GM12864 (cell line): ENCODE measurements around the gene ACTN4.
A peak's percentile ranks its signal among the peaks of the same experiment; 100 is the strongest.

Experiments
- DNase-seq: peaks from one replicate; pipeline ENCODE4 v3.0.0-alpha.2; 2011; ENCODE audit warnings: low read depth
- H3K4me3 ChIP-seq: 2 replicates; pipeline ENCODE4 v1.5.1; 2011; ENCODE audit warnings: mild to moderate bottlenecking, low read depth, low read length, control low read depth
- TF ChIP-seq, protein P1 (sequence below): IDR thresholded peaks from 2 replicates; pipeline ENCODE4 v1.5.1; 2011; ENCODE audit warnings: low read depth, mild to moderate bottlenecking, moderate library complexity, low read length, control low read depth, inconsistent platforms; ENCODE audit errors: missing control alignments

The ACTN4 gene

DNA sequence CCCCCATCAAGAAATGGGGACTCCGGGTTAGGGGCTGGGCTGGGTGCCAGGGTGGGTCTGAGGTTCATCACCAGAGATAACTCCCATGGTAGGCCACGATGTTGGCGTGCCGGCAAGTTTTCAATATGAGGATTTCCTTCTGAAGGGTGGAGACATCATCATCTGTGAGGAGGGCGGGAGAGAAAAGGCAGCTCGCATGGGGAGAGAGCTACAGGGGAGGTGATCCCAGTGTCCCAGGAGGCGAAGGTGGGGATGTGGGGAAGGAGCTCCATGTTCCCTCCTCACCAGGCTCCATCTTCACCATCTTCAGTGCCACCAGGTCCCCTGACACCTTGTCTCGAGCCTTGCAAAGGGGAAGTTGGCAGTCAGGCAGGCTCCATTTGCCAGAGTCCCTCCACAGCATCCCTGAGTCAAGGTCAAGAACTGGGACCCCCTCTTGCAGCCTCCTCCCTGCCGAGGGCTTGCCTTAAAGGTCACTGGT, 30.1 kb upstream of the ACTN4 start:
- TF ChIP-seq, protein P1, sequence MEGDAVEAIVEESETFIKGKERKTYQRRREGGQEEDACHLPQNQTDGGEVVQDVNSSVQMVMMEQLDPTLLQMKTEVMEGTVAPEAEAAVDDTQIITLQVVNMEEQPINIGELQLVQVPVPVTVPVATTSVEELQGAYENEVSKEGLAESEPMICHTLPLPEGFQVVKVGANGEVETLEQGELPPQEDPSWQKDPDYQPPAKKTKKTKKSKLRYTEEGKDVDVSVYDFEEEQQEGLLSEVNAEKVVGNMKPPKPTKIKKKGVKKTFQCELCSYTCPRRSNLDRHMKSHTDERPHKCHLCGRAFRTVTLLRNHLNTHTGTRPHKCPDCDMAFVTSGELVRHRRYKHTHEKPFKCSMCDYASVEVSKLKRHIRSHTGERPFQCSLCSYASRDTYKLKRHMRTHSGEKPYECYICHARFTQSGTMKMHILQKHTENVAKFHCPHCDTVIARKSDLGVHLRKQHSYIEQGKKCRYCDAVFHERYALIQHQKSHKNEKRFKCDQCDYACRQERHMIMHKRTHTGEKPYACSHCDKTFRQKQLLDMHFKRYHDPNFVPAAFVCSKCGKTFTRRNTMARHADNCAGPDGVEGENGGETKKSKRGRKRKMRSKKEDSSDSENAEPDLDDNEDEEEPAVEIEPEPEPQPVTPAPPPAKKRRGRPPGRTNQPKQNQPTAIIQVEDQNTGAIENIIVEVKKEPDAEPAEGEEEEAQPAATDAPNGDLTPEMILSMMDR = no peak
- peak overlapping the region; percentile 85 for H3K4me3 ChIP-seq
- DNase-seq = no peak

DNA sequence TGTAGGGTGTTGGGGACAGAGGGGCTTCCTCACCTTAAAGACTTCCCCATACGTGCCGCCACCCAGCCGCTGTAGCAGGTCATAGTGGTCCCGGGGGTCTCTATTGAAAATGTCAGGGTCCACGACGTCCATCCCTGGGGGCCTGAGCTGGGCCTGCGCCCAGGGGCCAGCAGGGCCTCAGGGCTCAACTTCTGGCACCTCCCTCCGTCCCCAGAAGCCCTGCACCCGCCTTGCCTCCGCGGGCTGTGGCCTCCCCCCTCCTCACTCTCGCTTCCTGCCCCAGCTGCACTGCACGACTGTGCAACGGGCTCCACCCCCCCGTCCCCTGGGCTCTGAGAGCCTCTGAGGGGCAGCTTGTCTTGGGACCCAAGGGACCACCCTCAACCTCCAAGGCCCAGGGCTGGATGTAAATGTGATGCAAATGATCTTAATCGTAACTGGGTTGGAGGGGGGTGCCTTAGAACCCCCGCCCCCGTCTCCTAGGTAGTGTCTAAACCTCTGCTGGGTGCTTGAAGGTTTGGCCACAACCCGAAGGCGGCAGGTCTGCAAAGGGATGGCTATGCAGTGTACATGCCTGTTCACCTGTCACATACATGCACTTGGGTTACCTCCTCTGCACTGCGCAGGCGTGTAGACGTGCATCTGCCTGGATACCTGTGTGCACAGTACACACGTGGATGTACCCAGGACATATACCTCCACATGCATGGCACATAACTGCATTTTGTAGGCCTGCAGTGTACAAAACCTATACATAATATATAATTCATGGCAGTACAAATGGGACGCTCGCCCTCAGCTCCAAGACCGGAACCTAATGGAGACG, 29.5 kb upstream of the ACTN4 start, which contains the start of gene MAP4K1:
Gene MAP4K1, minus strand, starts transcription at position 190 of the 826 bp plus-strand sequence. Its CDS starts 58 bp downstream, at position 132.
- DNase-seq = peak; percentile 86

DNA sequence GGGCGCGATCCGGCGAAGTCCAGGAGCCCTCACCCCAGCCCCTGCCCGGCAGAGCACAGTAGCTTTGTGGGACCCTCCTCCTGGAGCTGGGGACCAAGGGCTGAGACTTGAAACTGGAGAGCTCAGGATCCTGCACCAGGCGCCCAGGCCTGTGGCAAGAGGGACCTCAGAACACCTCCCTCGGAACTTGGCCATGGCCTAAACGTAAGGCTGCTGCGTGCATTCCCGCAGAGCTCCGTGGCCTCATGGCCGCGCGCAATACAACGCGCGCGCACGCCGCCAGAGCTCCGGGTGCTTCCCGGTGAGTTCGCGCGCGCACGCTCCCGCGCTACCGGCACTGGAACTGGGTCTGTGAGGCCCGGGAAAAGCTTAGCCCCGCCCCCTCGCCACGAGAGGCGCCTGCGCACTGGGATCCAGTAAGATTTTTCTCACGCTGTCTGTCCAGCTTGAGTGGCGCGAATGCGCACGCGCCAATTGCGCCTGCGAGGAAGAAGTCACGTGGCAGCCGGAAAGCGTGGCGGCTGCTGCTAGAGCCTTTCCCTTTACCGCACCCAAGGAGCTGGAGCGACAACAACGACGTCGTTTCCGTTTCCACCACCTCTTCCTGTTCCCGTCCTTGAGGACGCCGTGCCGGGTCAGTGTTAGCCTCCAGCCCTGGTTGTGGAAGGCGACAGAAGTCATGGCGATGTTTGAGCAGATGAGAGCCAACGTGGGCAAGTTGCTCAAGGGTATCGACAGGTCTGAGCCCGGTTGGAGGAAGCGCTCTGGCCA, 28.7 kb upstream of the ACTN4 start, which contains the start of gene EIF3K:
Gene EIF3K, plus strand, starts transcription at position 599 of the 771 bp plus-strand sequence. Its CDS starts 81 bp downstream, at position 680.
- peak; percentile 97 for DNase-seq
- TF ChIP-seq, protein P1 = no peak
- H3K4me3 ChIP-seq = peak within 1 kb of the TSS; percentile 85

More for the DNA sequence above, 29.5 kb upstream of the ACTN4 start, which contains the start of gene MAP4K1:
- H3K4me3 ChIP-seq = peak within 1 kb of the TSS; percentile 85
- TF ChIP-seq, protein P1 = no peak

DNA sequence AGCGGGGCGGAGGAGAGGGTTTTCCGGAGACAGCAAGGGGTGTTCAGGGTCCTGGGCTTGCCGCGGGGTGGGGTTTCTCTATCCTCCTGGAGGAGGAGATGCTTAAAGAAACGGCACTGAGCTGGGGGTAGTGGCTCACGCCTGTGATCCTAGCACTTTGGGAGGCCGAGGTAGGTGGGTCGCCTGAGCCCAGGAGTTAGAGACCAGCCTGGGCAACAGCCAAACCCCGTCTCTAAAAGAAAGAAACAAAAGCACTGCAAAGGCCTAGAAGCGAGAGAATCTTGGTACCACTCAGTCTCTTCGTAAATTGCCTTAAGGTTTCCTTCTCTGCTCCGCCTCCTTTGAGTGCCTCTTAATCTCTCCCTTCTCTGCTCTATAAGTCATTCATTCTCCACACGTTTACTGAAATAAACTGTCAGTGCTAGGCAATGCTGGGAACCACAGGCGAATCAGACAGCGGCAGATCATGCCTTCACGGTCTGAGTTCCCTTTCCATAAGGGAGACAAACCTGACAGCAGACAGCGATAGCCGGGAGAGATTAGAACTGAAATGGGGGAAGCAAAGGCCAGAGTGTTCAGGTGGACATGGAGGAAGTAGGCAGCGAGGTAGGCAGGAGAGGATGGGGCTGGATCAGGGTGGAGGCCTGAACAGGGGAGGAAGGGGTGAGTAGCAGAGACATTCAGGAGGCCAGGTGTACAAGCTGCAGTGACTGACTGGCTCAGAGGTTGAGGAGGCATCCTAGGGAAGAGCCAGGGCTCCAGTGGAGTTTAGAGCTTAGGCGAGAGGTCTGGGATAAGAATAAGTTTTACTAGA, 27.9 kb upstream of the ACTN4 start:
- TF ChIP-seq, protein P1 = no peak
- no peak for DNase-seq
- H3K4me3 ChIP-seq = peak overlapping the region; percentile 85

- TF ChIP-seq, protein P1 = no peak
- DNase-seq = no peak
- no peak overlapping the region for H3K4me3 ChIP-seq
These were observed 22.6 kb upstream of the ACTN4 start for GRCh38 chr19:38624822-38625221.

GRCh38 chr19:38626401-38626800, 21.0 kb upstream of the ACTN4 start:
- DNase-seq = no peak
- no peak overlapping the region for H3K4me3 ChIP-seq
- TF ChIP-seq, protein P1 = no peak
